Stimulated activated naive B cell treated with anti-CD40 and anti-IgM and Interleukin-4, amounts not matched to agents 10 μg/mL and 1 μg/mL and 100 μg/mL, for 72 hours (primary cell): ENCODE data around the gene HRC.
"Not testable (repeated sequence)": the region's sequence is repeated elsewhere in the genome, so short reads cannot be mapped to it uniquely, and the experiment has no call there.

Experiments used
- ATAC-seq, 2 donors: fragments of 150-1000 bp; cut with Tn5 transposase; replicated peaks; 2 replicates each; pipeline ENCODE4 v1.10.0; 2021; ENCODE audit warnings: moderate library complexity in 1 of 2
- DNase-seq: peaks from one replicate; pipeline ENCODE4 v3.0.0; 2021
- H3K27ac Mint-ChIP-seq: one replicate; pipeline ENCODE4 v1.8.0; 2022; ENCODE audit warnings: mild to moderate bottlenecking, mixed read lengths
- H3K27me3 Mint-ChIP-seq, 2 donors: one replicate each; pipeline ENCODE4 v1.8.0; 2022; ENCODE audit warnings: mixed read lengths in 2 of 2
- H3K36me3 Mint-ChIP-seq, 2 donors: one replicate each; pipeline ENCODE4 v1.8.0; 2022; ENCODE audit warnings: mixed read lengths in 2 of 2, mild to moderate bottlenecking in 1 of 2
- H3K4me1 Mint-ChIP-seq, 2 donors: one replicate each; pipeline ENCODE4 v1.8.0; 2022; ENCODE audit warnings: mixed read lengths in 2 of 2, mild to moderate bottlenecking in 1 of 2
- H3K4me3 Mint-ChIP-seq, 2 donors: one replicate each; pipeline ENCODE4 v1.8.0; 2022; ENCODE audit warnings: mild to moderate bottlenecking in 2 of 2, mixed read lengths in 2 of 2, moderate library complexity in 1 of 2
- H3K9me3 Mint-ChIP-seq, 2 donors: one replicate each; pipeline ENCODE4 v1.8.0; 2022; ENCODE audit warnings: mixed read lengths in 2 of 2, mild to moderate bottlenecking in 1 of 2

Gene HRC

DNA sequence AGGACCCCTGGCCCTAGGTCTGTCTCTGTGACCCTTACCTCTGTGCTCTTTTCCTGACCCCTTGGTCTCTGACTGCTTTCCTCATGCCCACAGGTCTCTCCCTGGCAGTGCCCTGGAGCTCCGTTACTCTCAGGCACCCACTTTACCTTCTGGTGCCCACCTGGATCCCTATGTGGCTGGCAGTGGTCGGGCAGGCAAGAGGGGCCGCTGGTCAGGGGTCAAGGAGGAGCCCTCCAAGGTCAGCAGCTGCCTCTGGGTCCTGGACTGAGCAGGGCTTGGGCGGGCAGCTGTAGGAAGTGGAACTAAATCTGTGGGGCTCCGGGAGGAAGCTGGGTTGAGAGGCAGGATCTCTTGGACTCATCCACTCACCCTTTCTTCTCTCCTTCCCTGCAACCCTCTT is 19.5 kb downstream of the HRC start:
- no peak for DNase-seq
- no peak for ATAC-seq
- H3K4me1 Mint-ChIP-seq: peaks cover 17 to 25% of the 10 kb centered on the region in 2 donors
- no peak overlapping the region for H3K27ac Mint-ChIP-seq
- no peak overlapping the region for H3K4me3 Mint-ChIP-seq
- H3K36me3 Mint-ChIP-seq: peaks cover 23 to 36% of the 10 kb centered on the region in 2 donors
- H3K9me3 Mint-ChIP-seq: peaks cover 0 to 3% of the 10 kb centered on the region in 2 donors
- peaks cover 38 to 59% of the 10 kb centered on the region in 2 donors for H3K27me3 Mint-ChIP-seq

DNA sequence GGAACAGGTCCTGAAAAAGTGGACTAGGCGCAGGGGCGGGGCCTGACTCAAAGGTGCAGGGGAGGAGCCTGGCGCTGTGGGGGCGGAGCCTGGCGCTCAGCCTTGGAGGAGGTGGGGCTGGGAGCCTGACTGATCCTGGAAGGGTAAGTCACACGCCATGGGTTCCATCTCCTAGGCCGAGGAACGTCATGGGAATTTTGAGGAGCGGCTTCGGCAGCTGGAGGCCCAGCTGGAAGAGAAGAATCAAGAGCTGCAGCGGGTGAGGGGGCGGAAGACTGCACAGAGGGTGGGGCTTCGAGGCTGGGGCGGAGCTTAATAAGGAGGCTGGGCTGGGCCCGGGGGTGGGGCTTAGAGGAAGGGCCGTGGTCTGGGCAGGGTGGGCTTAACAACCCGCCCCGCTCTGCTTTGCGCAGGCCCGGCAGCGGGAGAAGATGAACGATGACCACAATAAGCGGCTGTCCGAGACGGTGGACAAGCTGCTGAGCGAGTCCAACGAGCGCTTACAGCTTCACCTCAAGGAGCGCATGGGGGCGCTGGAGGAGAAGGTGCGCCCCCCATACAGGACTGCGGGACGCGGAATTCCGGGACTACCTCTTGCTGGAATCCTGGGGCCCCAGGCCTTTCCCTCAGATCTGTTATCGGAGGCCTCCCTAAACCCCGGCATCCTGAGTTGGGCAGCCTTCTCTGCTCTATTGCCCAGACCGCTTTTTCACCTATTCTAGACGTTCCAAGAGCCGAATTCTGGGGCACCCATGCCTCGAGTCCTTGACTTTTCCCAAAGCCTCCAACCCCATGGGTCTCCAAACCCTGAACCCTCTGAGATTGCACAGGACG is 21.4 kb downstream of the HRC start:
- Mint-ChIP-seq H3K27ac (no peak overlapping the region), H3K36me3 (peaks cover 26 to 45% of the 10 kb centered on the region in 2 donors), H3K27me3 (peaks cover 47 to 59% of the 10 kb centered on the region in 2 donors), H3K4me3 (peak overlapping the region; percentile 79 to 80), H3K9me3 (peaks cover 3% of the 10 kb centered on the region in 2 donors), H3K4me1 (peaks cover 21 to 27% of the 10 kb centered on the region in 2 donors)
- ATAC-seq (peak; percentile 68 to 71), DNase-seq (no peak)

DNA sequence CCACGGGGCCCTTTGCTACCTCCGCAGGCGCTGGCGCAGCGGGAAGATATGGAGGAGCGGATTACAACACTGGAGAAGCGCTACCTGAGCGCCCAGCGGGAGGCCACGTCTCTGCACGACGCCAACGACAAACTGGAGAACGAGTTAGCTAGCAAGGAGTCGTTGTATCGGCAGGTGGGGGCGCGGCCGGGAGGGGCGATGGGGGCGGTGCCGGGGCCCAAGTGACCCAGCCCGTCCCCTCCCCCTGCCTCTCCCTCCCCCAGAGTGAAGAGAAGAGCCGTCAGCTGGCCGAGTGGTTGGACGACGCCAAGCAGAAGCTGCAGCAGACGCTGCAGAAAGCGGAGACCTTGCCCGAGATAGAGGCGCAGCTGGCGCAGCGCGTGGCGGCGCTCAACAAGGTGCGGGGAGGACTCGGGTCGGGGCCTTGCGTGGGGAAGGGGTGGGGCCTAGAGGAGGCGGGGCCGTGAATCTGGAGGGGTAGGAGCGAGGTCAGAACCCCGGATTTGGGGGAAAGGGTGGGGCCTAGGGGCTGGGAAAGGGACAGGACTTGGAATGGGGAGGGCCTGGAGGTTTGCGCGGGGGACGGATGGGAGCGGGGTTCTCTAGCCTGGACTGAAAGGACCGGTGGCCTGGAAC is 22.1 kb downstream of the HRC start:
- Mint-ChIP-seq H3K4me1 (peaks cover 27 to 34% of the 10 kb centered on the region in 2 donors), H3K9me3 (peaks cover 6 to 7% of the 10 kb centered on the region in 2 donors), H3K27me3 (peaks cover 49 to 54% of the 10 kb centered on the region in 2 donors), H3K27ac (no peak overlapping the region), H3K36me3 (peaks cover 26 to 48% of the 10 kb centered on the region in 2 donors), H3K4me3 (peak overlapping the region; percentile 79 to 80)
- ATAC-seq (peak; percentile 30 to 36), DNase-seq (no peak)

DNA sequence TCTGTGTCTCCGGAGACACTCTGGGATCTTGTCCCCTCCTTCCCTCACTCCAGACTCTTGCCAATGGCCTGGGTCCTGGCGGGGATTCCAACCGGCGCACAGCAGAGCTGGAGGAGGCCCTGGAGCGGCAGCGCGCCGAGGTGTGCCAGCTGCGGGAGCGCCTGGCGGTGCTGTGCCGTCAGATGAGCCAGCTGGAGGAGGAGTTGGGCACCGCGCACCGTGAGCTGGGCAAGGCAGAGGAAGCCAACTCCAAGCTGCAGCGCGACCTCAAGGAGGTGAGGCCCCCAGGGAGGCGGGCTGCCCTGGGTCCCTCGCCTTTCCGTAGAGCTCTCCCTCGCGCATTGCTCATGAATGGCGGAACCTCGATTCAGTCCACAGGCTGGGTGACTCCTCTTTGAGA is 24.9 kb downstream of the HRC start:
- DNase-seq (no peak), ATAC-seq (no peak)
- Mint-ChIP-seq H3K9me3 (peaks cover 6 to 7% of the 10 kb centered on the region in 2 donors), H3K4me1 (peaks cover 26 to 41% of the 10 kb centered on the region in 2 donors), H3K27ac (no peak overlapping the region), H3K36me3 (peaks cover 14 to 33% of the 10 kb centered on the region in 2 donors), H3K27me3 (peaks cover 28 to 29% of the 10 kb centered on the region in 2 donors), H3K4me3 (no peak overlapping the region)

DNA sequence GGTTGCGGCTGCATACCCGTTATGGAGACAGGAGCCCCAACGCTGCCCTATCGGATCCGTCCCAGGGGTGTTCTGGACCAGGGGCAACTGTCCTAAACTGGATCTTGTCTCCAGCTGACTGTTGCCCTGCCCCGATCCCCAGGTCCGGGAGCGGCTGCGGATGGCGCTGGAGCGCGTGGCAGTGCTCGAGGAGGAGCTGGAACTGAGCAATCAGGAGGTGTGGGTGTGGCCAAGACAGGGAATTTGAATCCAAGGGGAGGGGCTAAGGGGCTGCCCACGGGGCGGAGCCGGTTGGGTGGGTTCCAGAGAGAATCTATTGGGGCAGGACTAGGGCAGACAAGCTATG is 26.0 kb downstream of the HRC start:
- peaks cover 11 to 25% of the 10 kb centered on the region in 2 donors for H3K36me3 Mint-ChIP-seq
- peaks cover 17 to 21% of the 10 kb centered on the region in 2 donors for H3K27me3 Mint-ChIP-seq
- H3K4me1 Mint-ChIP-seq: peaks cover 23 to 33% of the 10 kb centered on the region in 2 donors
- ATAC-seq (no peak), DNase-seq (no peak)
- H3K27ac Mint-ChIP-seq: peak overlapping the region; percentile 54
- peaks cover 6 to 7% of the 10 kb centered on the region in 2 donors for H3K9me3 Mint-ChIP-seq
- H3K4me3 Mint-ChIP-seq: peak overlapping the region in 1 of 2 donors; percentile 95

DNA sequence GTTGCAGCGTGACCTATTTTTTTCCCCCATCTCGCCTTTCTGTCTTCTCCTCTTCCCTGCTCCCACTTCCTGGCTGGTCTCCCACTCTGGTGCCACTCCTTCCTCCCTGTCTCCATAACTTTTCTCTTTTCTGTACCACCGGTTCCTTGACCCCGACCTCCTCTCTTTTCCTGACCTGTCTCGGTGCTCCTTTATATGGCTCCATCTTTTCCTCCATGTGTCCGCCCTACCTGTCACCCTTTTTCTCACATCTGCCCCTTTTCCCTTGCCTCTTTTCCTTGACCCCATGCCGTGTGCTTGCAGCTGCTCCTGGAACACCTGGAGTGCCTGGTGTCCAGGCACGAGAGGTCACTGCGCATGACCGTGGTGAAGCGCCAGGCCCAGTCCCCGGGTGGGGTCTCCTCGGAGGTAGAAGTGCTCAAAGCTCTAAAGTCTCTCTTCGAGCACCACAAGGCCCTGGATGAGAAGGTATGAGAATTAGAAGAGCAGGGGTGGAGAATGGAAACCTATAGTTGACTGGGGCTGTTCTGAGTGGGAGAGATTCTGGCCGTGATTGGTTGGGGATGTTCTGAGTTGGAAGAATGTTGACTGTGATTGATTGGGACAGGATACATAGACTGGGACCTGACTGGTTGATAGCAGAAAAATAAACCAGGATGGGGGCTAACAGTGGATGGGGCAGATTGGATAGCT is 26.5 kb downstream of the HRC start:
- Mint-ChIP-seq H3K9me3 (peaks cover 5 to 6% of the 10 kb centered on the region in 2 donors), H3K27ac (no peak overlapping the region), H3K4me3 (peak overlapping the region; percentile 93 to 95), H3K36me3 (peaks cover 9 to 22% of the 10 kb centered on the region in 2 donors), H3K27me3 (peaks cover 12 to 17% of the 10 kb centered on the region in 2 donors), H3K4me1 (peaks cover 22 to 27% of the 10 kb centered on the region in 2 donors)
- DNase-seq (no peak), ATAC-seq (no peak)

DNA sequence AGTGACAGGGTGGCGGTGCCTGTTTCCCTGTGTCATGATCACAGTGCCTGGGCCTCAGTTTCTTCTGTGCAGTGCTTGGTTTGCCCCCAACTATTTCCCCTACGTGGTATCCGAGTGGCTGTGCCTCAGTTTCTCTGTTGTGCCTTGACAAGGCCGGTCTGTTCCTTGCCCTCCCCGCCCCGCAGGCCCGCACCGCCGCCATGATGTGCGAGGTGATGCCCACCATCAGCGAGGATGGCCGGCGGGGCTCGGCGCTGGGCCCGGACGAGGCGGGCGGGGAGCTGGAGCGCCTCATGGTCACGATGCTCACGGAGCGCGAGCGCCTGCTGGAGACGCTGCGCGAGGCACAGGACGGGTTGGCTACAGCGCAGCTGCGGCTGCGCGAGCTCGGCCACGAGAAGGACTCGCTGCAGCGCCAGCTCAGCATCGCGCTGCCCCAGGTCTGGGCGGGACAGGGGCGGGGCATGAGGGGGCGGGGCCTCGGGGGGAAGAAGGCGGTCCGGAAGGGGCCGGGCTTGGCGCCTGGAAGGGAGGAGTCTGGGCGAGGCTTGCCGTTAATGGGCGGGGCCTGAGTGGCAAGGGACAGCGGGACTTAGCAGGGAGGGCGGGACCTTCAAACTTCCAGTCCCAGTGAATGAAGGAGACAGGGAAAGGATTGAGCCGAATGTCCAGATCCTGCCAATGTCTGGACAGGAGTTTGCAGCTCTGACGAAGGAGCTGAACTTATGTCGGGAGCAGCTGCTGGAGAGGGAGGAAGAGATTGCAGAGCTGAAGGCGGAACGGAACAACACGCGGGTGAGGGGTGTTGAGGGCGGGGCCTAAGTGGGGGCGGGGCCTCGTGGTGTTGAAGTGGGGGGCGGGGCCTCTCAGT is 27.3 kb downstream of the HRC start:
- ATAC-seq (peak; percentile 92 to 97), DNase-seq (peak; percentile 93)
- H3K27me3 Mint-ChIP-seq: peaks cover 4 to 11% of the 10 kb centered on the region in 2 donors
- H3K9me3 Mint-ChIP-seq: peaks cover 3 to 6% of the 10 kb centered on the region in 2 donors
- H3K4me3 Mint-ChIP-seq: peak overlapping the region; percentile 93 to 95
- H3K4me1 Mint-ChIP-seq: peaks cover 15 to 20% of the 10 kb centered on the region in 2 donors
- peaks cover 5 to 16% of the 10 kb centered on the region in 2 donors for H3K36me3 Mint-ChIP-seq
- H3K27ac Mint-ChIP-seq: peak overlapping the region; percentile 88

DNA sequence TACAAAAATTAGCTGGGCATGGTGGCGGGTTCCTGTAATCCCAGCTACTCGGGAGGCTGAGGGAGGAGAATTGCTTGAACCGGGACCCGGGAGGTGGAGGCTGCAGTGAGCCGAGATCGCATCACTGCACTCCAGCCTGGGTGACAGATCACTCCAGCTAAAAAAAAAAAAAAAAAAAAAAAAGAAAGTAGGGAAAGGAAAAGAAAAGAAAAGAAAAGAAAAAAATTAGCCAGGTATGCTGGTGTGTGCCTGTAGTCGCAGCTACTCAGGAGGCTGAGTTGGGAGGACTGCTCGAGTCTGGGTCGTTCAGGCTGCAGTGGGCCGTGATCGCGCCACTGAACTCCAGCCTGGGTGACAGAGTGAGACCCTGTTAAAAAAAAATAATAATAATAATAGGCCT is 28.0 kb downstream of the HRC start:
- peaks cover 13 to 16% of the 10 kb centered on the region in 2 donors for H3K4me1 Mint-ChIP-seq
- H3K9me3 Mint-ChIP-seq, ATAC-seq, DNase-seq, H3K27ac Mint-ChIP-seq: not testable (repeated sequence)
- peaks cover 4 to 14% of the 10 kb centered on the region in 2 donors for H3K27me3 Mint-ChIP-seq
- H3K4me3 Mint-ChIP-seq: peak overlapping the region in 1 of 2 donors; percentile 4
- peaks cover 2 to 12% of the 10 kb centered on the region in 2 donors for H3K36me3 Mint-ChIP-seq

DNA sequence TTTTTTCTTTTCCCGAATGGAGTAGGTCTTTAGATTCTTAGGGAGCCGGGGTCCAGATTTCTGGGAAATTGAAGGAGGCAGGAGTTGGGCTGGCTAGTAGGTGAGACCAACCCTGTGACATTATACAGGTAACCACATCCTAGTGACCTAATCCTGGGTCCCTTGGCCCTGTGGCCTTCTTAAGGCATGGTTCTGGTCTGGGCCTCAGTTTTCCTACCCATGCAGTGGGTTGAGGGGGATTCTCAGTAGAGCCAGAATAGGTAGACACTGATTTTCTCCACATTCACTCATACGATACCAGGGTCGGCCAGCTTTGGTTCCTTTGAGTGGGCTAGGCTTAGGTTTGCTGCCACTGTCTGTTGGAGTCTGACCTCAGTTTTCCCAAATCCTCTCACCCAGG is 28.6 kb downstream of the HRC start:
- H3K27ac Mint-ChIP-seq: no peak overlapping the region
- H3K27me3 Mint-ChIP-seq: peaks cover 6 to 16% of the 10 kb centered on the region in 2 donors
- ATAC-seq: no peak
- DNase-seq: no peak
- H3K36me3 Mint-ChIP-seq: peaks cover 2 to 12% of the 10 kb centered on the region in 2 donors
- no peak overlapping the region for H3K4me3 Mint-ChIP-seq
- H3K4me1 Mint-ChIP-seq: peaks cover 13 to 16% of the 10 kb centered on the region in 2 donors
- H3K9me3 Mint-ChIP-seq: peaks cover 3 to 6% of the 10 kb centered on the region in 2 donors

DNA sequence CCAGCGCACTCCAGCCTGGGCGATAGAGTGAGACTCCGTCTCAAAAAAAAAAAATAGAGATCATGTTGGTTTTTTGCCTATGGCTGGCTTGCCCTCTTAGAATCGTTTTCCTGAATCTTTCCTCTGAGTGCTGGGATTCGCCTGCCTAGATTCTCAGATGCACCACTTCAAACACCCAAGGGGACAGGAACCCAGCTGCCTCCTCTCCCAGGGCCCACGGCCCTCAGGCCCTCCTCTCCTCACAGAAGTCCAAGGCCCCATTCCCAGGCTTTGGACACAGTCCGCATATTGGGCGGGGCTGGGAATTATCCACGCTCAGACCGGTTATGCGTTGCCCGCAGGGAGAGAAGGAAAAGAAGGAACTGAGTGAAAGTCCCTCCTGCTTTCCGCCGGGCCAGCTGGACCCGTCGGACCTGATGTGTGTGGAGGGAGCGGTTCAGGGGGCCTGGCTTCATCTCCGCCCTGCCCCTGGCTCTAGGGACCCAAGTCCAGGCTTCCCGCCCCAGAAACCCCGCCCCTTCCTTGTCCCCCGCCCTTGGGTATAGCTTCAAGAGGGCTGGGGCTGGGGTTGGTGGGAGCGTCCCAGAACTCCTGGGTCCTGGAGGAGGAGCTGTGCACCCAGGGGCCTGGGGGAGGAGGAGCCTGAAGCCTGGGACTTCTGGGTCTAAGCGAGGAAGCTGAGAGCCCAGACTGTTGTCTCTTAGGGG is 30.0 kb downstream of the HRC start:
- Mint-ChIP-seq H3K9me3 (peaks cover 3 to 6% of the 10 kb centered on the region in 2 donors), H3K36me3 (peaks cover under 1 to 12% of the 10 kb centered on the region in 2 donors), H3K27ac (no peak overlapping the region), H3K27me3 (peaks cover 16 to 24% of the 10 kb centered on the region in 2 donors), H3K4me1 (peaks cover 19 to 25% of the 10 kb centered on the region in 2 donors), H3K4me3 (no peak overlapping the region)
- DNase-seq: no peak
- ATAC-seq: no peak

DNA sequence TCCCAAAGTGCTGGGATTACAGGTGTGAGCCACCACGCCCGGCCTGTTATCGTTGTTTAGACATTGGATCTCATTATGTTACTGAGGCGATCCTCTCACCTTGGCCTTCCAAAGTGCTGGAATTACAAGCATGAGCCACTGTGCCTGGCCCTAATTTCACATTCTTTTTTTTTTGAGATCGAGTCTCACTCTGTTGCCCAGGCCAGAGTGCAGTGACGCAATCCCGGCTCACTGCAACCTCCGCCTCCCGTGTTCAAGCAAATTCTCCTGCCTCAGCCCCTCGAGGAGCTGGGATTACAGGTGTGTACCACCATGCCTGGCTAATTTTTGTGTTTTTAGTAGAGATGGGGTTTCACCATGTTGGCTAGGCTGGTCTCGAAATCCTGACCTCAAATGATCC is 31.9 kb downstream of the HRC start:
- not testable (repeated sequence) for H3K9me3 Mint-ChIP-seq, DNase-seq, ATAC-seq, H3K36me3 Mint-ChIP-seq, H3K27ac Mint-ChIP-seq, H3K4me3 Mint-ChIP-seq
- peaks cover 13 to 21% of the 10 kb centered on the region in 2 donors for H3K27me3 Mint-ChIP-seq
- H3K4me1 Mint-ChIP-seq: peaks cover 14 to 27% of the 10 kb centered on the region in 2 donors

DNA sequence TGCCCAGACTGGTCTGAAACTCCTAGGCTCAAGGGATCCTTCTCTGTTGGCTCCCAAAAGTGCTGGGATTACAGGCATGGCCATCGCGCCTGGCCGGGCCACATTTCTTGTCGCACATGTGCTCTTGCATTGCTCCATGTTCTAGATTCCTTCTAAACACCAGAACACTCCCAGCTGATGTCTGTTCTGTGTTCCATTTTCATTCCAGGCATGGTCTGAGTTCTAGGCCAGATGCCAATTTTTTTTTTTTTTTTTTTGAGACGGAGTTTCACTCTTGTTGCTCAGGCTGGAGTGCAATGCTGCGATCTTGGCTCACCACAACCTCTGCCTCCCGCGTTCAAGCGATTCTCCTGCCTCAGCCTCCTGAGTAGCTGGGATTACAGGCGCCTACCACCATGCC is 33.4 kb downstream of the HRC start:
- DNase-seq, ATAC-seq, H3K4me3 Mint-ChIP-seq, H3K36me3 Mint-ChIP-seq, H3K9me3 Mint-ChIP-seq, H3K27ac Mint-ChIP-seq: not testable (repeated sequence)
- Mint-ChIP-seq H3K27me3 (peaks cover 13 to 21% of the 10 kb centered on the region in 2 donors), H3K4me1 (peaks cover 21 to 32% of the 10 kb centered on the region in 2 donors)

DNA sequence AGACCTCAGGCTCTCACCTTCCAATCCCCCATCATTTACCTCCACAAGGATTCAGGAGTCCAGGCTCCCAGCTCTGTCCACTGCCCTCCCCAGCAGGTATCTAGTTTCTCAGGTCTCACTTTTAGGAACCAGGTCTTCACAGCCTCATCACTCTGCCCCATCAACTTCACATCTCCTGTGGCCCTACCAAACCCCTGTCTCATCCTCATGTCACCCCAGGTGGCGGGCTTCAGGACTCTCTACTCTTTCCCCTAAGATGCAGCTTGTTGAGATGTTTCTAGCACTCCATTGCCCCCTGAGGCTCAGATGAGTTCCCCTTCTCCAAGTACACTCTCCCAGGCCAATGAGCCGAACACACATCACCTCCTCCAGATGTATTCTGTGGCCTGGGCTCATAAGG is 34.3 kb downstream of the HRC start:
- ATAC-seq (no peak), DNase-seq (no peak)
- Mint-ChIP-seq H3K4me3 (peak overlapping the region; percentile 63 to 87), H3K36me3 (peaks cover 9 to 13% of the 10 kb centered on the region in 2 donors), H3K27me3 (peaks cover 13 to 21% of the 10 kb centered on the region in 2 donors), H3K4me1 (peaks cover 27 to 42% of the 10 kb centered on the region in 2 donors), H3K9me3 (no peaks in the 10 kb centered on the region), H3K27ac (peak overlapping the region; percentile 7)
